IMR-90 (cell line): ENCODE measurements around the gene PPAN.

Experiments
- CEBPB ChIP-seq: IDR thresholded peaks from 2 replicates; pipeline ENCODE4 v1.6.1; 2012; ENCODE audit warnings: low read depth, low read length, improper control_type of control experiment
- CTCF ChIP-seq: conservative IDR thresholded peaks from 2 replicates; pipeline ENCODE4 v1.5.1; 2012; ENCODE audit warnings: mild to moderate bottlenecking, low read depth, low read length, improper control_type of control experiment
- MAZ ChIP-seq: IDR thresholded peaks from 2 replicates; pipeline ENCODE4 v1.6.1; 2012; ENCODE audit warnings: low read depth, mild to moderate bottlenecking, low read length, improper control_type of control experiment, moderate library complexity, borderline replicate concordance
- POLR2A ChIP-seq: IDR thresholded peaks from 2 replicates; pipeline ENCODE4 v1.6.1; 2012; ENCODE audit warnings: mild to moderate bottlenecking, low read depth, low read length
- USF2 ChIP-seq: fragments of 150-350 bp; IDR thresholded peaks from 2 replicates; pipeline ENCODE4 v1.6.1; 2017; ENCODE audit warnings: mild to moderate bottlenecking, antibody characterized with exemption, low read length, low read depth

- no peak for TF ChIP-seq CTCF
- TF ChIP-seq POLR2A: no peak
- TF ChIP-seq MAZ: no peak
- TF ChIP-seq CEBPB: no peak
- no peak for TF ChIP-seq USF2
Observed at GRCh38 chr19:10138879-10139795, 33.0 kb downstream of the PPAN start.
